ENCODE measurements around the gene NDUFS6.

GRCh38 chr5:1846583-1846982 is 45.4 kb downstream of the NDUFS6 start:
- TF ChIP-seq ZNF302 (CRISPR knock-in tag; IDR thresholded peaks at IDR 0.05) (no peak), PHF8 (IDR thresholded peaks at IDR 0.05; ENCODE audit: borderline replicate concordance, low read depth) (no peak), SMC3 (IDR thresholded peaks at IDR 0.05) (no peak), CTCF (IDR thresholded peaks at IDR 0.05) (no peak), RAD21 (conservative IDR thresholded peaks at IDR 0.05 in 1 of 2, IDR thresholded peaks at IDR 0.05 in 1 of 2) (no peak), EP300 (IDR thresholded peaks at IDR 0.05) (no peak), USF2 (IDR thresholded peaks at IDR 0.05) (no peak), HOXA7 (CRISPR knock-in tag; IDR thresholded peaks at IDR 0.05) (no peak), POLR2A (IDR thresholded peaks at IDR 0.05; ENCODE audit: low read length) (no peak), MYC (IDR thresholded peaks at IDR 0.05; ENCODE audit: borderline replicate concordance, low read length) (no peak)
- TF ChIP-seq, protein P1, sequence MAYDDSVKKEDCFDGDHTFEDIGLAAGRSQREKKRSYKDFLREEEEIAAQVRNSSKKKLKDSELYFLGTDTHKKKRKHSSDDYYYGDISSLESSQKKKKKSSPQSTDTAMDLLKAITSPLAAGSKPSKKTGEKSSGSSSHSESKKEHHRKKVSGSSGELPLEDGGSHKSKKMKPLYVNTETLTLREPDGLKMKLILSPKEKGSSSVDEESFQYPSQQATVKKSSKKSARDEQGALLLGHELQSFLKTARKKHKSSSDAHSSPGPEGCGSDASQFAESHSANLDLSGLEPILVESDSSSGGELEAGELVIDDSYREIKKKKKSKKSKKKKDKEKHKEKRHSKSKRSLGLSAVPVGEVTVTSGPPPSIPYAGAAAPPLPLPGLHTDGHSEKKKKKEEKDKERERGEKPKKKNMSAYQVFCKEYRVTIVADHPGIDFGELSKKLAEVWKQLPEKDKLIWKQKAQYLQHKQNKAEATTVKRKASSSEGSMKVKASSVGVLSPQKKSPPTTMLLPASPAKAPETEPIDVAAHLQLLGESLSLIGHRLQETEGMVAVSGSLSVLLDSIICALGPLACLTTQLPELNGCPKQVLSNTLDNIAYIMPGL (CRISPR knock-in tag; IDR thresholded peaks at IDR 0.05; ENCODE audit: borderline replicate concordance), result no peak

Data from A549 (cell line).